ENCODE data around the gene CIZ1.

Gene CIZ1

DNA sequence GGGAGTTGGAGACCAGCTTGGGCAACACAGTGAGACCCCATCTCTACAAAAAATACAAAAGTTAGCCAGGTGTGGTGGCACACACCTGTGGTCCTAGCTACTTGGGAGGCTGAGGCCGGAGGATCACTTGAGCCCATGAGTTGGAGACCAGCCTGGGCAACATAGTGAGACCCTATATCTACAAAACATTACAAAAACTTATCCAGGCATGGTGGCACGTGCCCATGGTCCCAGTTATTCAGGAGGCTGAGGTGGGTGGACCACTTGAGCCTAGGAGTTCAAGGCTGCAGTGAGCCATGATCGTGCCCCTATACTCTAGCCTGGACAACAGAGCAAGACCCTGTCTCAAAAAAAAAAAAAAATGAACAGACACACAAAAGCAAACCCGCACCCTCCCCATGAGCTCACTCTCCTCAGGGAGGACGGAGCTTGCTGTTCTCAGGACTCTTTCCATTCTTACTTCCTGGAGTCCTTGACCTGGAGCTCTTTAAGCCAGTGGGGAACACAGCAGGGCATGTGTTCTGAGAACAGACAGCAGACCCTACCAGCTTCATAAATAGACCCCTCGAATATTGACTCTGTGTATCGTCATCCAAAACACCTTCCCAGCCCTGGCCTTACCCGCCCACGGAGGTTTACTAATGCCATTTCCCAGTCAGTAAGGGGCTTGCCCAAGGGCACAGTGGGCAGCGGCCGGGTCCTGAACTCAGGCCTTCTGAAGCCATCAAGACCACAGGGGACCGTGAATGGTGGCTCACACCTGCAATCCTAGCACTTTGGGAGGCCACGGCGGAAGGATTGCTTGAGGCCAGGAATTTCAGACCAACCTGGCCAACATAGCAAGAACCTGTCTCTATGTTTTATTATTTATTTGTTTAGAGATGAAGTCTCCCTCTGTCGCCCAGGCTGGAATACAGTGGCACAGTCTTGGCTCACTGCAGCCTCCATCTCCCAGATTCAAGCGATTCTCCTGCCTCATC is 75.0 kb downstream of the CIZ1 start:
- H3K27ac ChIP-seq (ENCODE audit: low read depth, low read length) = no peak overlapping the region
- H3K27me3 ChIP-seq (ENCODE audit: control insufficient read depth, low read length) = no peaks in the 10 kb centered on the region
- H3K79me2 ChIP-seq (ENCODE audit: control insufficient read depth, low read length) = no peaks in the 10 kb centered on the region
- H3K4me1 ChIP-seq (ENCODE audit: control insufficient read depth, low read length) = peaks cover 3% of the 10 kb centered on the region; the same call in 1 of the 2 replicates
- H3K9me2 ChIP-seq (replicated peaks; ENCODE audit: control insufficient read depth, low read length) = no peaks in the 10 kb centered on the region
- H3F3A ChIP-seq (ENCODE audit: control insufficient read depth, insufficient read depth) = peaks cover 7% of the 10 kb centered on the region; the same call in 1 of the 2 replicates
- H3K36me3 ChIP-seq (ENCODE audit: control insufficient read depth, low read length) = peaks cover 49% of the 10 kb centered on the region
- no peak overlapping the region for H3K4me3 ChIP-seq (ENCODE audit: low read length)
- H3K9me3 ChIP-seq (ENCODE audit: control insufficient read depth, insufficient read depth, low read length) = no peaks in the 10 kb centered on the region
- no peaks in the 10 kb centered on the region for H4K20me1 ChIP-seq (ENCODE audit: control insufficient read depth, insufficient read depth, low read depth, low read length)
- no peak for TF ChIP-seq EZH2phosphoT487 (IDR thresholded peaks at IDR 0.05; ENCODE audit: borderline replicate concordance, low read length)
- no peak for TF ChIP-seq CTCF (IDR thresholded peaks at IDR 0.05; ENCODE audit: low read depth, low read length, poor library complexity, severe bottlenecking)
- H3K4me2 ChIP-seq (ENCODE audit: low read length) = no peak overlapping the region

All from DOHH2 (cell line).